ENCODE data around the gene AIF1.

AIF1 gene

DNA sequence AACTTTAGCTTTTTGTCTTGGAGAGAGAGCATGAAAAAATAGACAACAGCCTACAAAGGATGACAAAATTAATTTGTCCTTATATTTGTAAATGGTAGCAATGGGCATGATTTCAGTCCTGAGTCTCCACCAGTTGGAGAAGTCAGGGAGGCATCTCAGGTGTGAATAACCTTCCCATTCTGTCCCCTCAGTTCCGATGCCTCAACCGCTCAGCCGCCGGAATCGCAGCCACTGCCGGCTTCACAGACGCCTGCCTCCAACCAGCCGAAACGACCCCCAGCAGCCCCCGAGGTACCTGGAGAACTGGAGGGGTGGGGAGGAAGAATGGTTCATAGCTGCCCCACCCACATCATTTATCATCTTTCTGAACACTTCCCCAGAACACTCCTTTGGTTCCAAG, 9.0 kb downstream of the AIF1 start:
- DNase-seq (ENCODE audit: extremely low spot score), result no peak
- ChIA-PET CTCF (no interaction called here), POLR2A (interaction anchor here (0.6 to 1.5 kb wide), 2 partner anchors 96 to 204 kb away, joined by 3 to 6 read pairs; partner anchors contain the start of gene HSPA1B)
- TF ChIP-seq, protein P1, sequence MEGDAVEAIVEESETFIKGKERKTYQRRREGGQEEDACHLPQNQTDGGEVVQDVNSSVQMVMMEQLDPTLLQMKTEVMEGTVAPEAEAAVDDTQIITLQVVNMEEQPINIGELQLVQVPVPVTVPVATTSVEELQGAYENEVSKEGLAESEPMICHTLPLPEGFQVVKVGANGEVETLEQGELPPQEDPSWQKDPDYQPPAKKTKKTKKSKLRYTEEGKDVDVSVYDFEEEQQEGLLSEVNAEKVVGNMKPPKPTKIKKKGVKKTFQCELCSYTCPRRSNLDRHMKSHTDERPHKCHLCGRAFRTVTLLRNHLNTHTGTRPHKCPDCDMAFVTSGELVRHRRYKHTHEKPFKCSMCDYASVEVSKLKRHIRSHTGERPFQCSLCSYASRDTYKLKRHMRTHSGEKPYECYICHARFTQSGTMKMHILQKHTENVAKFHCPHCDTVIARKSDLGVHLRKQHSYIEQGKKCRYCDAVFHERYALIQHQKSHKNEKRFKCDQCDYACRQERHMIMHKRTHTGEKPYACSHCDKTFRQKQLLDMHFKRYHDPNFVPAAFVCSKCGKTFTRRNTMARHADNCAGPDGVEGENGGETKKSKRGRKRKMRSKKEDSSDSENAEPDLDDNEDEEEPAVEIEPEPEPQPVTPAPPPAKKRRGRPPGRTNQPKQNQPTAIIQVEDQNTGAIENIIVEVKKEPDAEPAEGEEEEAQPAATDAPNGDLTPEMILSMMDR (IDR thresholded peaks at IDR 0.05; ENCODE audit: control extremely low read depth, extremely low read depth, low read depth, missing control alignments), result no peak

DNA sequence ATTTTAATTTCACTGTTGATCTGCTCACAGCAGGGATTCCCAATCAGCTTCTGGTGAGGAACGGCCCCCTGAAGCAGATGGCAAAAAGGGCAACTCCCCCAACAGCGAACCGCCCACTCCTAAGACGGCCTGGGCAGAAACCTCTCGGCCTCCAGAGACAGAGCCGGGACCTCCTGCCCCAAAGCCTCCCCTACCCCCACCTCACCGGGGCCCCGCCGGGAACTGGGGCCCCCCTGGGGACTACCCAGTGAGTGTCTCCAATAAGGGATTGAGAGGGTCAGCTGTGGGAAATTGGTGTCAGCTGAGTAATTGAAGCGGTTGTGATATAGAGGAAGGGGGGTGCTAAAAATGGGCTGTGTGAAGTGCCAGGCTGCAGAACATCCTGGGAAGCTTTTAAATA, 11.9 kb downstream of the AIF1 start:
- no peak for DNase-seq (ENCODE audit: extremely low spot score)
- ChIA-PET CTCF (interaction anchor here (1.0 to 1.7 kb wide), 7 partner anchors 9 to 75 kb away, joined by 3 to 8 read pairs (median 3); no protein-coding TSS in a partner anchor), POLR2A (interaction anchor here (0.6 to 1.1 kb wide), 3 partner anchors 12 to 201 kb away, joined by 3 to 6 read pairs (median 3); partner anchors contain the start of gene HSPA1B)
- TF ChIP-seq, protein P1 (IDR thresholded peaks at IDR 0.05; ENCODE audit: control extremely low read depth, extremely low read depth, low read depth, missing control alignments), result no peak

DNA sequence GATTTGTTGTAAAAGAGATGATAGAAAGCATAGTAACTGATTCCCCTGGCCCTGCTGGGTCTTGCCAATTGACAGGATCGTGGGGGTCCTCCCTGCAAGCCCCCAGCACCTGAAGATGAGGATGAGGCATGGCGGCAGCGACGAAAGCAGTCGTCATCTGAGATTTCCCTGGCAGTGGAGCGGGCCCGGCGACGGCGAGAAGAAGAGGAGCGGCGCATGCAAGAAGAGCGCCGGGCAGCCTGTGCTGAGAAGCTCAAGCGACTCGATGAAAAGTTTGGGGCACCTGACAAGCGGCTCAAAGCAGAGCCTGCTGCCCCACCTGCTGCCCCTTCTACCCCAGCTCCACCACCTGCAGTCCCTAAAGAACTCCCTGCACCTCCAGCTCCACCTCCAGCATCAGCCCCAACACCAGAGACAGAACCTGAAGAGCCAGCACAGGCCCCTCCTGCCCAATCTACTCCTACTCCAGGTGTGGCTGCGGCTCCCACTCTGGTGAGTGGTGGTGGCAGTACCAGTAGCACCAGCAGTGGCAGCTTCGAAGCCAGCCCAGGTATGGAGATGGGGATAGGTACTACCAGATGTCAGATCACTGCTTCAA, 12.8 kb downstream of the AIF1 start:
- ChIA-PET CTCF (interaction anchor here (1.1 to 2.1 kb wide), 6 partner anchors 10 to 30 kb away, joined by 3 to 8 read pairs (median 4); no protein-coding TSS in a partner anchor), POLR2A (interaction anchor here (1.0 to 1.7 kb wide), 2 partner anchors 11 to 23 kb away, joined by 5 to 6 read pairs; no protein-coding TSS in a partner anchor)
- TF ChIP-seq, protein P1 (IDR thresholded peaks at IDR 0.05; ENCODE audit: control extremely low read depth, extremely low read depth, low read depth, missing control alignments), result no peak
- no peak for DNase-seq (ENCODE audit: extremely low spot score)

DNA sequence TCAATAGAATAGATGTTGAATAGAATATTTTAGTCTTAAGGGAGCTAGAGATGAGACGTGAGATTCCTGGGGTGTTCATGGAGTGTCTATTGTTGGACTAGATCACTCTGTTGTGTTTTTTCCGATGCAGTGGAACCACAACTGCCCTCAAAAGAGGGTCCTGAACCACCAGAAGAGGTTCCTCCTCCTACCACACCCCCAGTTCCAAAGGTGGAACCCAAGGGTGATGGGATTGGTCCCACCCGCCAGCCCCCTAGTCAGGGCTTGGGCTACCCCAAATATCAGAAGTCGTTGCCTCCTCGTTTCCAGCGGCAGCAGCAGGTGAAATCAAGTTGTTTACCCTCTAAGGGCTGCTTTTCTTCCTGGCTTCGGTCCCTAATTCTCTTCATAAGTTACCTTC, 14.0 kb downstream of the AIF1 start:
- CTCF ChIA-PET, result interaction anchor here (1.4 to 2.1 kb wide), 2 partner anchors 10 to 11 kb away, joined by 3 to 6 read pairs; no protein-coding TSS in a partner anchor
- TF ChIP-seq, protein P1 (IDR thresholded peaks at IDR 0.05; ENCODE audit: control extremely low read depth, extremely low read depth, low read depth, missing control alignments), result no peak
- POLR2A ChIA-PET, result interaction anchor here (1.5 to 1.7 kb wide), 2 partner anchors 10 to 22 kb away, joined by 5 to 6 read pairs; no protein-coding TSS in a partner anchor
- DNase-seq (ENCODE audit: extremely low spot score), result no peak

DNA sequence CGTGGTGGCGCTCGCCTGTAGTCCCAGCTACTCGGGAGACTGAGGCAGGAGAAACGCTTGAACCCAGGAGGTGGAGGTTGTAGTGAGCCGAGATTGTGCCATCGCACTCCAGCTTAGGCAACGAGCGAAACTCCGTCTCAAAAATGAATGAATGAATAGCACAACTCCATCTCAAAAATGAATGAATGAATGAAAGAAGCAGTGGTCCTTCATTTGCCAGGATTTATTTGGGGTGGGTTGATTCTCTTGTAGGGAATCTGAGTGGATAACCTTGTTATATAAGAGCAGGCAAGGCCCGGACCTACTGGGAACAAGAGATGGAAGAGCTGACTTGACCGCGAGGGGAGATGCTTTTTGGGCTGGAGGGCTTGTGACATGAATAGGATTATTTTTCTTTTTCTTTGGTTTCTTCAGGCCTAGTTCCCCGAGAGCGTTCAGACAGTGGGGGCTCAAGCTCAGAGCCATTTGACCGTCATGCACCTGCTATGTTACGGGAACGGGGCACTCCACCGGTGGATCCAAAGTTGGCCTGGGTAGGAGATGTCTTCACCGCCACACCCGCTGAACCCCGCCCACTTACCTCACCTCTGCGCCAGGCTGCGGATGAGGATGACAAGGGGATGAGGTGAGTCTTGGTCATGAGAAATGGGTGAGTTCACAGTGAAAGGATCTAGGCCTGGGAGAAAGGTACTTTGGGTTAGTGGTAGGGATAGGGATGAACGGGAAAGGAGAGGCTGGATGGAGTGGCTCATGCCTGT, 15.3 kb downstream of the AIF1 start:
- ChIA-PET POLR2A (interaction anchor here (1.5 kb wide), 1 partner anchor 9 kb away, joined by 6 read pairs; no protein-coding TSS in a partner anchor), CTCF (interaction anchor here (1.4 kb wide), 1 partner anchor 8 kb away, joined by 3 read pairs; no protein-coding TSS in a partner anchor)
- no peak for DNase-seq (ENCODE audit: extremely low spot score)
- TF ChIP-seq, protein P1 (IDR thresholded peaks at IDR 0.05; ENCODE audit: control extremely low read depth, extremely low read depth, low read depth, missing control alignments), result no peak

DNA sequence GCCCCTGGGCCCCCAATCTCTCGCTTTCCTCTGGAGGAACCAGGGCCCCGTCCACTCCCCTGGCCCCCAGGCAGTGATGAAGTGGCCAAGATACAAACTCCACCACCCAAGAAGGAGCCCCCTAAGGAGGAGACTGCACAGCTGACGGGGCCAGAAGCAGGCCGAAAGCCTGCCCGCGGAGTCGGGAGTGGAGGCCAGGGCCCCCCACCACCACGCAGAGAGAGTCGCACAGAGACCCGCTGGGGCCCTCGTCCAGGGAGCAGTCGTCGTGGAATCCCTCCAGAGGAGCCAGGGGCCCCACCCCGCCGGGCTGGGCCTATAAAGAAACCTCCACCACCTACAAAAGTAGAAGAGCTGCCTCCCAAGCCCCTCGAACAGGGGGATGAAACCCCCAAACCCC, 16.2 kb downstream of the AIF1 start:
- no peak for DNase-seq (ENCODE audit: extremely low spot score)
- POLR2A ChIA-PET, result no interaction called here
- TF ChIP-seq, protein P1 (IDR thresholded peaks at IDR 0.05; ENCODE audit: control extremely low read depth, extremely low read depth, low read depth, missing control alignments), result no peak
- CTCF ChIA-PET, result no interaction called here

All from GM10248 (cell line).